Endothelial cell (in vitro differentiated cells): ENCODE results near the gene RGS11. TPM values are rescaled to one million over a fixed set of nuclear protein-coding genes. Genes with fewer than 3 reads are reported as not detected.

ENCODE experiments used
- DNase-seq: peaks from one replicate; pipeline ENCODE4 v3.0.0; 2021; ENCODE audit warnings: low spot score
- H3K27ac Mint-ChIP-seq: one replicate; pipeline ENCODE4 v1.8.0; 2021; ENCODE audit warnings: mixed read lengths, inconsistent platforms; ENCODE audit not compliant: unreplicated experiment
- H3K27me3 Mint-ChIP-seq: one replicate; pipeline ENCODE4 v1.8.0; 2021; ENCODE audit warnings: mild to moderate bottlenecking, moderate library complexity, mixed read lengths, inconsistent platforms; ENCODE audit not compliant: unreplicated experiment
- H3K36me3 Mint-ChIP-seq: one replicate; pipeline ENCODE4 v1.8.0; 2021; ENCODE audit warnings: mild to moderate bottlenecking, low read depth, mixed read lengths, inconsistent platforms; ENCODE audit not compliant: unreplicated experiment
- H3K4me1 Mint-ChIP-seq: one replicate; pipeline ENCODE4 v1.8.0; 2021; ENCODE audit warnings: mild to moderate bottlenecking, mixed read lengths, inconsistent platforms; ENCODE audit not compliant: unreplicated experiment
- H3K4me3 Mint-ChIP-seq: one replicate; pipeline ENCODE4 v1.8.0; 2021; ENCODE audit warnings: mild to moderate bottlenecking, mixed read lengths, inconsistent platforms; ENCODE audit not compliant: unreplicated experiment
- H3K9me3 Mint-ChIP-seq: one replicate; pipeline ENCODE4 v1.8.0; 2021; ENCODE audit warnings: mixed read lengths, inconsistent platforms; ENCODE audit not compliant: unreplicated experiment
- CTCF ChIP-seq: fragments of 200-600 bp; sonication (generic); IDR thresholded peaks from one replicate; pipeline ENCODE4 v1.5.0; 2021; ENCODE audit warnings: antibody characterized with exemption; ENCODE audit not compliant: unreplicated experiment
- total RNA-seq: library from RNA; stranded (reverse); fragmentation: NEBNext Ultra II Directional; extraction: Animal tissue kit (Norgen Biotek cat#: 25700); gene quantifications from one replicate; pipeline ENCODE4 v1.2.1, GENCODE V29; 2021; ENCODE audit not compliant: unreplicated experiment

The RGS11 gene
- total RNA-seq, 1 donor from 2014 or later = not detected

- Mint-ChIP-seq H3K4me3 (no peak overlapping the region), H3K9me3 (no peaks in the 10 kb centered on the region), H3K27me3 (peaks cover 14% of the 10 kb centered on the region), H3K4me1 (no peaks in the 10 kb centered on the region), H3K27ac (no peak overlapping the region), H3K36me3 (peaks cover 4% of the 10 kb centered on the region)
- no peak for DNase-seq
- no peak for TF ChIP-seq CTCF
Observed at GRCh38 chr16:275041-275641, 603 bp downstream of the RGS11 start.

GRCh38 chr16:273547-274421 lies 2.0 kb downstream of the RGS11 start:
- Mint-ChIP-seq H3K27ac (no peak overlapping the region), H3K4me3 (no peak overlapping the region), H3K4me1 (no peaks in the 10 kb centered on the region), H3K9me3 (no peaks in the 10 kb centered on the region), H3K36me3 (peaks cover 4% of the 10 kb centered on the region), H3K27me3 (peaks cover 15% of the 10 kb centered on the region)
- DNase-seq = no peak
- TF ChIP-seq CTCF = no peak

GRCh38 chr16:272633-273546 lies 2.9 kb downstream of the RGS11 start:
- no peak overlapping the region for H3K4me3 Mint-ChIP-seq
- DNase-seq = no peak
- peaks cover 4% of the 10 kb centered on the region for H3K36me3 Mint-ChIP-seq
- peaks cover 18% of the 10 kb centered on the region for H3K27me3 Mint-ChIP-seq
- H3K4me1 Mint-ChIP-seq = no peaks in the 10 kb centered on the region
- no peaks in the 10 kb centered on the region for H3K9me3 Mint-ChIP-seq
- no peak overlapping the region for H3K27ac Mint-ChIP-seq
- no peak for TF ChIP-seq CTCF

- no peak overlapping the region for H3K4me3 Mint-ChIP-seq
- H3K4me1 Mint-ChIP-seq = no peaks in the 10 kb centered on the region
- H3K27ac Mint-ChIP-seq = no peak overlapping the region
- no peak for TF ChIP-seq CTCF
- H3K9me3 Mint-ChIP-seq = no peaks in the 10 kb centered on the region
- peaks cover 8% of the 10 kb centered on the region for H3K36me3 Mint-ChIP-seq
- DNase-seq = no peak
- H3K27me3 Mint-ChIP-seq = peaks cover 11% of the 10 kb centered on the region
Observed at GRCh38 chr16:270381-271255, 5.1 kb downstream of the RGS11 start.
